ENCODE data around the gene RNF214.

GRCh38 chr11:117239295-117239694 is 6.8 kb downstream of the RNF214 start:
- TF ChIP-seq CTCF (conservative IDR thresholded peaks at IDR 0.05; ENCODE audit: low read length) (0 out of 2 replicates have a peak, but pooled peaks have one; percentile 18), EZH2phosphoT487 (IDR thresholded peaks at IDR 0.05; ENCODE audit: borderline replicate concordance) (no peak)
